IMR-90 (cell line): Measurements from ENCODE around the gene TMEM61. TPM values are rescaled to one million over a fixed set of nuclear protein-coding genes. Genes with fewer than 3 reads are reported as not detected.
"Not testable (repeated sequence)": the region's sequence is repeated elsewhere in the genome, so short reads cannot be mapped to it uniquely, and the experiment has no call there.

Source experiments
- ATAC-seq: fragments of 200-7000 bp; cut with Tn5 transposase; 2 replicates; pipeline ENCODE4 v1.9.1; 2020; ENCODE audit warnings: low read depth, mild to moderate bottlenecking, moderate library complexity
- BruUV-seq: library from RNA; stranded (reverse); fragments of 400-500 nt; replicated peaks from 2 replicates; lab custom pipeline; 2021; lab: Mats Ljungman, UMichigan
- CTCF ChIA-PET: fragments of 300-600 bp; formaldehyde crosslinking; extraction: SDS; loops from one replicate; lab custom pipeline; 2021; ENCODE audit warnings: antibody characterized with exemption; lab: Yijun Ruan, JAX
- POLR2A ChIA-PET: fragments of 300-600 bp; sonication (Branson Sonifier 250); formaldehyde crosslinking; loops from one replicate; lab custom pipeline; 2022; ENCODE audit warnings: antibody characterized with exemption; ENCODE audit not compliant: unreplicated experiment; lab: Charles Lee
- DNase-seq: peaks from one replicate; pipeline ENCODE4 v3.0.0; 2013
- H2AFZ ChIP-seq: replicated peaks from 2 replicates; pipeline ENCODE3; 2013; ENCODE audit warnings: low read length, mild to moderate bottlenecking; ENCODE audit not compliant: poor library complexity
- H2AK5ac ChIP-seq: 2 replicates; pipeline ENCODE4 v1.6.1; 2013; ENCODE audit warnings: low read depth, low read length, inconsistent platforms
- H2AK9ac ChIP-seq: replicated peaks from 2 replicates; pipeline ENCODE3; 2013; ENCODE audit warnings: mild to moderate bottlenecking, low read depth, low read length, moderate library complexity; ENCODE audit not compliant: poor library complexity
- H2BK120ac ChIP-seq: 2 replicates; pipeline ENCODE4 v1.6.1; 2013; ENCODE audit warnings: low read depth, low read length, inconsistent platforms
- H2BK15ac ChIP-seq: 3 replicates; pipeline ENCODE4 v1.6.1; 2013; ENCODE audit warnings: low read depth, low read length, inconsistent platforms
- H2BK20ac ChIP-seq: 2 replicates; pipeline ENCODE4 v1.6.1; 2013; ENCODE audit warnings: low read depth, mild to moderate bottlenecking, inconsistent platforms, low read length, moderate library complexity
- H2BK5ac ChIP-seq: 2 replicates; pipeline ENCODE4 v1.6.1; 2013; ENCODE audit warnings: mild to moderate bottlenecking, low read depth, low read length, inconsistent platforms; ENCODE audit not compliant: poor library complexity, severe bottlenecking
- H3K14ac ChIP-seq: replicated peaks from 2 replicates; pipeline ENCODE4 v1.6.1; 2013; ENCODE audit warnings: low read depth, low read length, inconsistent platforms
- H3K18ac ChIP-seq: 2 replicates; pipeline ENCODE4 v1.6.1; 2013; ENCODE audit warnings: low read depth, low read length, control low read depth
- H3K23ac ChIP-seq: 2 replicates; pipeline ENCODE4 v1.6.1; 2013; ENCODE audit warnings: low read depth, low read length, inconsistent platforms
- H3K27ac ChIP-seq: 2 replicates; pipeline ENCODE4 v1.5.1; 2013; ENCODE audit warnings: mild to moderate bottlenecking, control low read depth, low read length; ENCODE audit not compliant: insufficient read depth
- H3K27me3 ChIP-seq: 2 replicates; pipeline ENCODE4 v1.6.1; 2013; ENCODE audit warnings: low read length; ENCODE audit not compliant: control insufficient read depth, insufficient read depth
- H3K36me3 ChIP-seq: 2 replicates; pipeline ENCODE4 v1.6.1; 2013; ENCODE audit warnings: low read length, mixed read lengths; ENCODE audit not compliant: control insufficient read depth, insufficient read depth
- H3K4ac ChIP-seq: 2 replicates; pipeline ENCODE4 v1.6.1; 2013; ENCODE audit warnings: low read depth, low read length, inconsistent platforms
- H3K4me1 ChIP-seq: 2 replicates; pipeline ENCODE4 v1.6.1; 2013; ENCODE audit warnings: low read length, mixed read lengths; ENCODE audit not compliant: control insufficient read depth, insufficient read depth
- H3K4me2 ChIP-seq: 2 replicates; pipeline ENCODE4 v1.6.1; 2013; ENCODE audit warnings: low read depth, mild to moderate bottlenecking, control low read depth, low read length, moderate library complexity
- H3K4me3 ChIP-seq: 2 replicates; pipeline ENCODE4 v1.5.1; 2013; ENCODE audit warnings: low read depth, mild to moderate bottlenecking, control low read depth, low read length, moderate library complexity; ENCODE audit not compliant: insufficient read depth
- H3K56ac ChIP-seq: 2 replicates; pipeline ENCODE4 v1.6.1; 2013; ENCODE audit warnings: low read length, inconsistent platforms; ENCODE audit not compliant: insufficient read depth; ENCODE audit errors: extremely low read depth
- H3K79me1 ChIP-seq, 2 experiments: 2 replicates each; pipeline ENCODE4 v1.6.1; 2013; ENCODE audit warnings: low read length in 2 of 2, inconsistent platforms in 1 of 2, low read depth in 1 of 2
- H3K9ac ChIP-seq: 2 replicates; pipeline ENCODE4 v1.6.1; 2013; ENCODE audit warnings: low read depth, low read length, control low read depth
- H3K9me1 ChIP-seq: 2 replicates; pipeline ENCODE4 v1.6.1; 2013; ENCODE audit warnings: low read length, inconsistent platforms; ENCODE audit not compliant: insufficient read depth
- H3K9me3 ChIP-seq: 2 replicates; pipeline ENCODE4 v1.6.1; 2013; ENCODE audit warnings: low read length; ENCODE audit not compliant: control insufficient read depth, insufficient read depth
- H4K20me1 ChIP-seq: 2 replicates; pipeline ENCODE4 v1.6.1; 2013; ENCODE audit warnings: low read length, inconsistent platforms; ENCODE audit not compliant: insufficient read depth
- H4K5ac ChIP-seq: 2 replicates; pipeline ENCODE4 v1.6.1; 2013; ENCODE audit warnings: mild to moderate bottlenecking, low read depth, low read length, control low read depth
- H4K8ac ChIP-seq, 2 experiments: 2 replicates each; pipeline ENCODE4 v1.6.1; 2013; ENCODE audit warnings: low read depth in 2 of 2, low read length in 2 of 2, control low read depth in 1 of 2, inconsistent platforms in 1 of 2
- H4K91ac ChIP-seq: 2 replicates; pipeline ENCODE4 v1.6.1; 2013; ENCODE audit warnings: low read depth, low read length, inconsistent platforms; ENCODE audit not compliant: insufficient read depth
- WGBS, 2 experiments: methylation state at CpG; one replicate each; pipeline versions ENCODE4 v1.1.5 to v1.1.7; 2013; ENCODE audit warnings: missing lambda C conversion rate in 2 of 2; ENCODE audit not compliant: insufficient read length in 1 of 2; ENCODE audit errors: extremely low coverage in 2 of 2; 5-methylcytosine and 5-hydroxymethylcytosine counted together
- dilution Hi-C: fragments of 300-500 bp; cut with HindIII; formaldehyde crosslinking; loops from one replicate; pipeline ENCODE4 v1.14.3; 2018; ENCODE audit warnings: low sequenced_read_pairs; ENCODE audit not compliant: unreplicated experiment
- in situ Hi-C: fragments of 300-500 bp; cut with MboI; formaldehyde crosslinking; loops from 3 replicates; pipeline ENCODE4 v1.14.3; 2019; ENCODE audit warnings: low sequenced_read_pairs, inconsistent platforms, mixed read lengths
- intact Hi-C: fragments of 100-400 bp; cut with micrococcal nuclease; formaldehyde crosslinking; loops from 2 replicates; pipeline ENCODE4 v1.10.0; 2022
- polyA plus RNA-seq, 3 experiments: library from polyadenylated mRNA; depleted of rRNA; stranded (reverse); fragments of >200 nt; gene quantifications; 2 replicates each; pipeline ENCODE4 v1.2.3, GENCODE V29; 2012; ENCODE audit warnings: low replicate concordance in 1 of 3
- total RNA-seq: library from RNA; depleted of rRNA; stranded (reverse); fragments of >200 nt; gene quantifications from 2 replicates; pipeline ENCODE4 v1.2.3, GENCODE V29; 2012

Gene TMEM61
- total and polyA plus RNA-seq, 2 of the 4 experiments (the other 2 are of a cell fraction), result not detected

DNA sequence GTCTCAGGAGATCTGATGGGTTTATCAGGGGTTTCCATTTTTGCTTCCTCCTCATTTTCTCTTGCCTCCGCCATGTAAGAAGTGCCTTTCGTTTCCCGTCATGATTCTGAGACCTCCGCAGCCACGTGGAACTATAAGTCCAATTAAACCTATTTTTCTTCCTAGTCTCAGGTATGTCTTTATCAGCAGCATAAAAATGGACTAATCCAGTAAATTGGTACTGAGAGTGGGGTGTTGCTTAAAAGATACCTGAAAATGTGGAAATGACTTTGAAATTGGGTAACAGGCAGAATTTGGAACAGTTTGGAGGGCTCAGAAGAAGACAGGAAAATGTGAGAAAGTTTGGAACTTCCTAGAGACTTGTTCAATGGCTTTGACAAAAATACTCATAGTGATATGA is 50.7 kb downstream of the TMEM61 start:
- H2AFZ ChIP-seq, in situ Hi-C loops, dilution Hi-C loops, H3K4me2 ChIP-seq, H2BK5ac ChIP-seq, H4K91ac ChIP-seq, H2AK9ac ChIP-seq, H3K9ac ChIP-seq, H4K8ac ChIP-seq, H3K14ac ChIP-seq, H2BK15ac ChIP-seq, ATAC-seq, intact Hi-C loops, POLR2A ChIA-PET, H3K23ac ChIP-seq, H3K56ac ChIP-seq, H2BK120ac ChIP-seq, H3K27ac ChIP-seq, H2BK20ac ChIP-seq, CTCF ChIA-PET, H3K9me3 ChIP-seq, H3K18ac ChIP-seq, H3K4ac ChIP-seq, DNase-seq, H4K20me1 ChIP-seq, H3K4me3 ChIP-seq, H4K5ac ChIP-seq, H3K9me1 ChIP-seq, H3K36me3 ChIP-seq, H2AK5ac ChIP-seq, H3K4me1 ChIP-seq, BruUV-seq, H3K79me1 ChIP-seq: not testable (repeated sequence)
- WGBS, 2 experiments, result no CpG with 5 or more reads among the region's 5 CpGs
- peaks cover 47% of the 10 kb centered on the region for H3K27me3 ChIP-seq
